Adrenal gland (tissue), 5 donors: ENCODE measurements around the gene UROC1.

ENCODE experiments used
- POLR2A ChIP-seq, 2 donors: fragments of 450-650 bp; IDR thresholded peaks; one replicate each; pipeline ENCODE4 v1.6.1; 2017; ENCODE audit warnings: antibody characterized with exemption in 2 of 2, mild to moderate bottlenecking in 2 of 2, moderate library complexity in 1 of 2
- TF ChIP-seq, protein P1 (sequence below), 6 experiments: fragments of 450-650 bp in 4 of 6; fragments of 200-600 bp in 2 of 6; sonication (generic) in 1 of 6; IDR thresholded peaks; 1 replicate in 5 of 6; 2 replicates in 1 of 6; pipeline versions ENCODE4 v1.5.1 to v1.8.0; 2016 to 2021; ENCODE audit warnings: antibody characterized with exemption in 6 of 6, mild to moderate bottlenecking in 2 of 6, moderate library complexity in 1 of 6
- donor health status: DM: no; HTN: no; CAD: no.

DNA sequence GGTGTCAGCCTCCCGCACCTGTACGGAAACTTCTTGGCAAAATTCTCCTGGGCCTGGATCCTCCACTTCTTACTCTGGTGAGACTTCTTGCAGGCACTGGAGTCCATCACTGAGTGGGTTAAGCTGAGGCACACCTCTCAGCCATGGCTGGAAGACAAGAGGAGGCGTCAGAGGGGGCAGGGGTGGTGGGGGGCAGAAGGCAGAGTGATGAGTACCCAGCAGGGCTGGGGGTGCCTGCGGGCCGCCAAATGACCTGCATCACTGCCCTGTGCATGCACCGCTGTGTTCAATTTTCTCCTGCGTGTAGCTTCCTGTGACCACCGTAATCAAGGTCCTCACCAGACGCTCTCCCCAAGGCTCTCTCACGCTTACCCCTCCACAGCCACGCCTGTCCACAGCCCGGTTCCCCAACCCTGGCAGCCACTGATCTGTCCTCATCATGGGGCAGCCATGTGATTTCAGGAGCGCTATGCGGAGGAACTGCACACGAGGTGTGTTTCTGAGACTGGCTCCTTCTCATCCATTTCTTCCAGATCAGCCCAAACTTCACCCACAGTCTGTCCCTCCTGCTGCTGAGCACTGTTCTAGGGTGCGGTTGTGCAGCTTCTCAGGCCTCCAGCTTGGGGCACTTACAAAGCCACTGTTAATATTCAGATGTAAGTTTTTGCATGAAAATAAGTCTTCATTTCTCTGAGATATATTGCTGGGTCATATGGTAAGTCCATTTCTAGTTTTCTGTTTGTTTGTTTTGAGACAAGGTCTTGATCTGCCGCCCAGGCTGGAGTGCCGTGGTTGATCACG, 35.9 kb upstream of the UROC1 start:
- TF ChIP-seq, protein P1, sequence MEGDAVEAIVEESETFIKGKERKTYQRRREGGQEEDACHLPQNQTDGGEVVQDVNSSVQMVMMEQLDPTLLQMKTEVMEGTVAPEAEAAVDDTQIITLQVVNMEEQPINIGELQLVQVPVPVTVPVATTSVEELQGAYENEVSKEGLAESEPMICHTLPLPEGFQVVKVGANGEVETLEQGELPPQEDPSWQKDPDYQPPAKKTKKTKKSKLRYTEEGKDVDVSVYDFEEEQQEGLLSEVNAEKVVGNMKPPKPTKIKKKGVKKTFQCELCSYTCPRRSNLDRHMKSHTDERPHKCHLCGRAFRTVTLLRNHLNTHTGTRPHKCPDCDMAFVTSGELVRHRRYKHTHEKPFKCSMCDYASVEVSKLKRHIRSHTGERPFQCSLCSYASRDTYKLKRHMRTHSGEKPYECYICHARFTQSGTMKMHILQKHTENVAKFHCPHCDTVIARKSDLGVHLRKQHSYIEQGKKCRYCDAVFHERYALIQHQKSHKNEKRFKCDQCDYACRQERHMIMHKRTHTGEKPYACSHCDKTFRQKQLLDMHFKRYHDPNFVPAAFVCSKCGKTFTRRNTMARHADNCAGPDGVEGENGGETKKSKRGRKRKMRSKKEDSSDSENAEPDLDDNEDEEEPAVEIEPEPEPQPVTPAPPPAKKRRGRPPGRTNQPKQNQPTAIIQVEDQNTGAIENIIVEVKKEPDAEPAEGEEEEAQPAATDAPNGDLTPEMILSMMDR (IDR thresholded peaks at IDR 0.05): no peak
- no peak for TF ChIP-seq POLR2A (IDR thresholded peaks at IDR 0.05)
